GM10266 (cell line): ENCODE data around the gene TFAP2B.

Source experiments
- DNase-seq: peaks from one replicate; pipeline ENCODE4 v3.0.0; 2012; ENCODE audit errors: extremely low spot score
- CTCF ChIP-seq: IDR thresholded peaks from 2 replicates; pipeline ENCODE4 v1.5.1; 2012; ENCODE audit warnings: mild to moderate bottlenecking, low read depth; ENCODE audit not compliant: control insufficient read depth, insufficient read depth; ENCODE audit errors: missing control alignments

Gene TFAP2B

GRCh38 chr6:50832912-50833311 lies 14.2 kb downstream of the TFAP2B start:
- TF ChIP-seq CTCF: no peak
- DNase-seq: no peak

GRCh38 chr6:50834929-50835410 lies 16.3 kb downstream of the TFAP2B start:
- no peak for DNase-seq
- TF ChIP-seq CTCF: no peak

- no peak for DNase-seq
- TF ChIP-seq CTCF: no peak
Observed at GRCh38 chr6:50836231-50836630, 17.6 kb downstream of the TFAP2B start.

- no peak for DNase-seq
- TF ChIP-seq CTCF: no peak
Observed at GRCh38 chr6:50837589-50838445, 19.1 kb downstream of the TFAP2B start.

GRCh38 chr6:50840112-50840810 lies 21.6 kb downstream of the TFAP2B start:
- DNase-seq: no peak
- no peak for TF ChIP-seq CTCF

- no peak for DNase-seq
- TF ChIP-seq CTCF: no peak
Observed at GRCh38 chr6:50840811-50841192, 22.1 kb downstream of the TFAP2B start.

- no peak for TF ChIP-seq CTCF
- DNase-seq: no peak
Observed at GRCh38 chr6:50842446-50842845, 23.8 kb downstream of the TFAP2B start.
